GM18519 (cell line): ENCODE data around the gene HS2ST1.

ENCODE experiments used
- ATAC-seq: cut with Tn5 transposase; IDR thresholded peaks from one replicate; pipeline ENCODE4 v1.9.1; 2021; ENCODE audit warnings: mild to moderate bottlenecking, moderate library complexity; ENCODE audit not compliant: unreplicated experiment, low FRiP score

The HS2ST1 gene

DNA sequence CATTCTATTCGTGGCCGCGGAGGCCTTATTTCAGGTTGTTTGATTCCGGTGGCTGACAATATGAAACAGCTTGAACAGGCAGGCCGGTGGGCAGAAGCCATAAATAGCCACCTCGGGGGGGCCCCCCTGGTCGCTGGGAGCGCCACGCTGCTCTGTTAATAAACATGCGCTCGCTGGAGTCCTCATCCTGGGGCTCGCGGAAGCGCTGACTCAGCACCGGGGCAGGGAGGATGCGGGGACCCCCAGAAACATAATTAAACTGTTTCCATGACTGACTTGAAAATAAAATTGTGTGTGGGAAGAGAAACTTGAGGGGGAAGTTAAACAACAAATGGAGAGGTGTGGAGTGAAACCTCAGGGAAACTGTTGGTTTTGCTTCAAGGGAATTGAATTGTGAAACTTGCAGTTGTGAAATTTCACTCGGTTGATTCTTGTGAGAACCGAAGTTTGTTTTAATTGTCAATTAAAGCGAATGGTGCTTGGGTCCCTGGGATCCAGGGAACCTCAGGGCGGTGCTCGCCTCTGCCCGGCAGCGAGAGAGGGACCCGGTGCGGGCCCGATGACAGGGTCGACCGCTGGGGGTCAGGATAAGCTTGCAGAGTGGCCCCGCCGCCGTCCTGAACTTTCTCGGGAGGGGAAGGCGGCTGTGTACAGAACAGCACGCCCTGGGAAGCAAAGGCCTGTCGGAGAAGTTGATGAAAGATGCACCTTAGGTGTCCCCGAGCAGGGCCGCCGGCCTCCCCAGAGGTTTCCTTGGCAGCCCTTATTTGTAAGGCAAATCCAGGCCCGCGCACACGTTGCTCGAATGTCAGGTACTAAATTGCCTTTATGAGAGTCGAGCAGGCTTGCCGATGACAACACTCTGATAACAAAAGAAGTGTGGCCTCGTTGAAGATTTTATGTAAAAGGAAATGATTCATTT lies 237.3 kb downstream of the HS2ST1 start:
- ATAC-seq: peak; percentile 54

- ATAC-seq: no peak
Observed at GRCh38 chr1:87154384-87154783, 239.9 kb downstream of the HS2ST1 start.

DNA sequence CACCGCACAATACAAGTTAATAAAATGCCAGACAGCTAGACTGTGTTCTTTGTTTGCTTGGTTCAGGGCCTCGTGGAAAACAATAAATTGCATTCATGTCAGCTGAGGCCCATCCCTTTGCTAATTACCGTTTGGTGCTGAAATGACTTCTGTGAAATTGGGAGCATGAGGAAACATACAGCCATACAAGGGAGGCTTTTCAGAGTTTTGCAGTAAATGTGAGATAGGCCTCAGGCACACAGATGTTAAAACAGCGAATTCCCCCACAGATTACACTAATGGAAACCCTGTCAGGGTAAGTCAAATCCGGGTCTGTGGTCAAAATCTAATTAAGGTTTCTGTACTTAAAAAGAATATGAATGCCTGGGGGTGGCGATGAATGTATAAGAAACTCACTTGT lies 240.7 kb downstream of the HS2ST1 start:
- no peak for ATAC-seq

DNA sequence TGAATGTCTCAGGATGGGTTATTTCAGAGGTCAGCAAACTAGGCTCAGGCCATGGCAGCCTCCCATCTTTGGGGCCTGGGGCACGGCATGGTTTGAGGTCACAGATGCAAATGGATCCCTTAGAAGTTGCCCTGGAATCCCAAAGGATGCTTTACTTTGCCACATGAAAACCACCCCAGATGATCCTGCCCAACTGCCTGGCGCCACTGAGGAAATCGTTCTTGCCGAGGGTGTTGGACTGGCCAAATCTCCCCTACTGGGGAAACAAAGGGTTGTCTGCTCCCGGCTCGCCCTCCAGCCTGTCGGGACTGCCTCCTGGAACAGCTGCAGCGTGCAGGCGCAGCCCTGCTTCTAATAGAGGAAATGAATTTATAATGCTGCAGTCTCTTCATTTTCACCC lies 241.2 kb downstream of the HS2ST1 start:
- no peak for ATAC-seq

- no peak for ATAC-seq
Observed at GRCh38 chr1:87156124-87156523, 241.7 kb downstream of the HS2ST1 start.

- no peak for ATAC-seq
Observed at GRCh38 chr1:87159378-87159915, 245.0 kb downstream of the HS2ST1 start.
